SK-N-SH (cell line): Measurements from ENCODE around the gene TBX15. TPM values are rescaled to one million over a fixed set of nuclear protein-coding genes. Genes with fewer than 3 reads are reported as not detected.

Experiments used
- CTCF ChIA-PET: fragments of 300-600, 350-600 bp; formaldehyde crosslinking; extraction: SDS; loops from one replicate; lab custom pipeline; 2021; lab: Yijun Ruan, JAX
- POLR2A ChIA-PET: fragments of 350-600 bp; sonication (Branson Sonifier 250); formaldehyde crosslinking; extraction: SDS; loops from one replicate; lab custom pipeline; 2020; ENCODE audit warnings: antibody characterized with exemption, inconsistent platforms; lab: Yijun Ruan, JAX
- DNase-seq: peaks from one replicate; pipeline ENCODE4 v3.0.0; 2012
- H2AFZ ChIP-seq: fragments of 200-600 bp; sonication (generic); 2 replicates; pipeline ENCODE4 v1.8.1; 2016; ENCODE audit warnings: antibody characterized with exemption, mild to moderate bottlenecking, low read depth
- H3F3A ChIP-seq: fragments of 200-600 bp; sonication (generic); replicated peaks from 2 replicates; pipeline ENCODE3; 2016; ENCODE audit warnings: antibody characterized with exemption, mild to moderate bottlenecking; ENCODE audit not compliant: insufficient read depth
- H3K27ac ChIP-seq, 2 experiments: fragments of 200-500 bp in 1 of 2; fragments of 200-600 bp in 1 of 2; sonication (Bioruptor generic) in 1 of 2; sonication (generic), shearing (Covaris generic) in 1 of 2; 2 replicates each; pipeline versions ENCODE4 v1.5.1 to v1.6.1; 2014 to 2016; ENCODE audit warnings: low read depth in 2 of 2, inconsistent platforms in 1 of 2, low read length in 1 of 2, mild to moderate bottlenecking in 1 of 2, mixed read lengths in 1 of 2
- H3K27me3 ChIP-seq: fragments of 200-600 bp; sonication (generic), shearing (Covaris generic); 2 replicates; pipeline ENCODE4 v1.6.1; 2016; ENCODE audit warnings: mixed run types; ENCODE audit not compliant: insufficient read depth
- H3K36me3 ChIP-seq, 2 experiments: fragments of 200-500 bp in 1 of 2; fragments of 200-600 bp in 1 of 2; sonication (Bioruptor generic) in 1 of 2; sonication (generic) in 1 of 2; replicated peaks in 1 of 2; 2 replicates each; pipeline versions ENCODE3 to v1.5.1; 2014 to 2016; ENCODE audit warnings: low read length in 1 of 2, mild to moderate bottlenecking in 1 of 2; ENCODE audit not compliant: insufficient read depth in 2 of 2, control insufficient read depth in 1 of 2
- H3K4me1 ChIP-seq, 2 experiments: fragments of 200-500 bp in 1 of 2; fragments of 200-600 bp in 1 of 2; sonication (Bioruptor generic) in 1 of 2; sonication (generic), shearing (Covaris generic) in 1 of 2; 2 replicates each; pipeline versions ENCODE4 v1.5.1 to v1.6.1; 2014 to 2016; ENCODE audit warnings: low read depth in 1 of 2, low read length in 1 of 2, mixed run types in 1 of 2; ENCODE audit not compliant: insufficient read depth in 2 of 2, control insufficient read depth in 1 of 2
- H3K4me2 ChIP-seq: fragments of 200-600 bp; sonication (generic), shearing (Covaris generic); 2 replicates; pipeline ENCODE4 v1.6.1; 2017; ENCODE audit warnings: mixed run types
- H3K4me3 ChIP-seq, 2 experiments: fragments of 200-500 bp in 1 of 2; fragments of 200-600 bp in 1 of 2; sonication (Bioruptor generic) in 1 of 2; sonication (generic), shearing (Covaris generic) in 1 of 2; 2 replicates each; pipeline versions ENCODE4 v1.5.1 to v1.8.1; 2014 to 2016; ENCODE audit warnings: low read depth in 2 of 2, inconsistent platforms in 1 of 2, low read length in 1 of 2, mild to moderate bottlenecking in 1 of 2, mixed read lengths in 1 of 2, moderate library complexity in 1 of 2
- H3K79me2 ChIP-seq: fragments of 200-600 bp; sonication (generic); 2 replicates; pipeline ENCODE4 v1.8.1; 2017; ENCODE audit warnings: mild to moderate bottlenecking; ENCODE audit not compliant: insufficient read depth
- H3K9ac ChIP-seq: fragments of 200-600 bp; sonication (generic); 2 replicates; pipeline ENCODE4 v1.6.1; 2017; ENCODE audit warnings: mixed run types
- H3K9me2 ChIP-seq: fragments of 200-600 bp; sonication (generic); 2 replicates; pipeline ENCODE4 v1.6.1; 2017; ENCODE audit warnings: mixed run types
- H3K9me3 ChIP-seq: fragments of 200-600 bp; sonication (generic); 2 replicates; pipeline ENCODE4 v1.6.1; 2017; ENCODE audit warnings: mixed run types, mild to moderate bottlenecking, moderate library complexity
- H4K20me1 ChIP-seq: fragments of 200-600 bp; sonication (generic); 2 replicates; pipeline ENCODE4 v1.6.1; 2017; ENCODE audit warnings: mild to moderate bottlenecking, mixed run types; ENCODE audit not compliant: insufficient read depth
- CHD2 ChIP-seq: fragments of 150-350 bp; IDR thresholded peaks from 2 replicates; pipeline ENCODE4 v1.6.1; 2018; ENCODE audit warnings: low read length; ENCODE audit not compliant: partially characterized antibody
- ELF1 ChIP-seq: IDR thresholded peaks from 2 replicates; pipeline ENCODE4 v1.4.0; 2012
- EP300 ChIP-seq, 2 experiments: IDR thresholded peaks; 2 replicates each; pipeline versions ENCODE4 v1.4.0 to v1.6.1; 2012; ENCODE audit warnings: borderline replicate concordance in 1 of 2, low read depth in 1 of 2, low read length in 1 of 2
- EZH2phosphoT487 ChIP-seq: fragments of 200-600 bp; sonication (generic); IDR thresholded peaks from 2 replicates; pipeline ENCODE4 v1.6.1; 2017; ENCODE audit warnings: low read depth, mixed run types, mild to moderate bottlenecking, antibody characterized with exemption, moderate library complexity, borderline replicate concordance
- FOXJ3 ChIP-seq: sonication (generic); formaldehyde crosslinking; IDR thresholded peaks from 2 replicates; pipeline ENCODE4 v1.5.1; 2020; ENCODE audit warnings: mild to moderate bottlenecking, missing genetic modification reagents
- FOXM1 ChIP-seq: IDR thresholded peaks from 2 replicates; pipeline ENCODE4 v1.4.0; 2012; ENCODE audit warnings: low read depth, mild to moderate bottlenecking
- GATA2 ChIP-seq: sonication (generic); formaldehyde crosslinking; IDR thresholded peaks from 2 replicates; pipeline ENCODE4 v1.5.0; 2020; ENCODE audit warnings: mild to moderate bottlenecking, missing genetic modification reagents
- JUND ChIP-seq: IDR thresholded peaks from 2 replicates; pipeline ENCODE4 v1.4.0; 2012
- MEF2A ChIP-seq: IDR thresholded peaks from 2 replicates; pipeline ENCODE4 v1.4.0; 2012; ENCODE audit warnings: low read depth, borderline replicate concordance
- MXI1 ChIP-seq: IDR thresholded peaks from 2 replicates; pipeline ENCODE4 v1.6.1; 2012; ENCODE audit warnings: mild to moderate bottlenecking, low read depth, low read length, improper control_type of control experiment
- NFIC ChIP-seq: IDR thresholded peaks from 2 replicates; pipeline ENCODE4 v1.4.0; 2012; ENCODE audit warnings: borderline replicate concordance
- NRF1 ChIP-seq: IDR thresholded peaks from 2 replicates; pipeline ENCODE4 v1.6.1; 2012; ENCODE audit warnings: low read depth, mild to moderate bottlenecking, low read length
- RAD21 ChIP-seq: IDR thresholded peaks from 2 replicates; pipeline ENCODE4 v1.6.1; 2012; ENCODE audit warnings: mild to moderate bottlenecking, low read length
- RCOR1 ChIP-seq: fragments of 150-350 bp; IDR thresholded peaks from 2 replicates; pipeline ENCODE4 v1.6.1; 2017; ENCODE audit warnings: antibody characterized with exemption, low read length
- RFX5 ChIP-seq: IDR thresholded peaks from 2 replicates; pipeline ENCODE4 v1.6.1; 2012; ENCODE audit warnings: mild to moderate bottlenecking, improper control_type of control experiment, low read length
- RXRA ChIP-seq: IDR thresholded peaks from 2 replicates; pipeline ENCODE4 v1.4.0; 2012; ENCODE audit warnings: low read depth, mild to moderate bottlenecking, borderline replicate concordance
- TEAD4 ChIP-seq: IDR thresholded peaks from 2 replicates; pipeline ENCODE4 v1.4.0; 2012; ENCODE audit warnings: mild to moderate bottlenecking, borderline replicate concordance; ENCODE audit not compliant: insufficient read depth
- WGBS: methylation state at CpG from one replicate; pipeline ENCODE4 v1.1.6; 2017; ENCODE audit warnings: low lambda C conversion rate; 5-methylcytosine and 5-hydroxymethylcytosine counted together
- polyA plus RNA-seq, 3 experiments: library from polyadenylated mRNA; depleted of rRNA; stranded (reverse); fragments of >200 nt; gene quantifications; 2 replicates each; pipeline ENCODE4 v1.2.3, GENCODE V29; 2012
- TF ChIP-seq, protein P1 (sequence below): IDR thresholded peaks from 2 replicates; pipeline ENCODE4 v1.6.1; 2012; ENCODE audit warnings: mild to moderate bottlenecking, low read depth, low read length, moderate library complexity
- TF ChIP-seq, protein P2 (sequence below): IDR thresholded peaks from 2 replicates; pipeline ENCODE4 v1.4.0; 2012; ENCODE audit warnings: low read depth, borderline replicate concordance
- TF ChIP-seq, protein P3 (sequence below): IDR thresholded peaks from 2 replicates; pipeline ENCODE4 v1.4.0; 2012; ENCODE audit warnings: low read depth, borderline replicate concordance
- TF ChIP-seq, protein P4 (sequence below): fragments of 150-350 bp; IDR thresholded peaks from 2 replicates; pipeline ENCODE4 v1.6.1; 2017; ENCODE audit warnings: antibody characterized with exemption, low read length, low read depth, borderline replicate concordance

Gene TBX15
- polyA plus RNA-seq, 1 of the 3 experiments (the other 2 are of a cell fraction): 0.02 TPM

DNA sequence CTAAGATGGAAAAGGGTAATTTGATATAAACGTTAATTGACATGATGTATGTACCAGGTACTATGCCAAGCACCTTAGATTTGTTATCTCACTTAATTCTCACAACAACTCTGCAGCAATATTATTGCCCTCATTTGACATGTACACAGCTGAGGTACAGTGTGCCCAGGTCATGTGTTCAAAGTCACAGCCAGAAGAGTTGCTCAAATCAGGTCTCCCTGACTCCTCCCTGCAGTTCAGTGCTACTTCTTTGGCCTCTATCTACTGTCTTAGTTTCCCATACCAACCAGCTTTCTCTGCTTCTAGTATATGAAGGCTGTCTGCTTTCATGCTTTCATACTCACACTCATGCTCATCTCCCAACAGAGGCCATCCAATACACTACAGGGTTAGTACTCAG is 15.1 kb downstream of the TBX15 start:
- DNase-seq: no peak
- WGBS: 0% methylated on average over 1 of the region's 1 CpG
- POLR2A ChIA-PET: no interaction called here
- no peaks in the 10 kb centered on the region for H3K9me3 ChIP-seq
- H3K27ac ChIP-seq: no peak overlapping the region
- H3K4me2 ChIP-seq: no peak overlapping the region
- H3F3A ChIP-seq: no peaks in the 10 kb centered on the region
- H3K27me3 ChIP-seq: peaks cover 51% of the 10 kb centered on the region
- H4K20me1 ChIP-seq: no peaks in the 10 kb centered on the region
- no peaks in the 10 kb centered on the region for H3K4me1 ChIP-seq
- no peaks in the 10 kb centered on the region for H3K9me2 ChIP-seq
- no peaks in the 10 kb centered on the region for H3K79me2 ChIP-seq
- TF ChIP-seq, protein P1, sequence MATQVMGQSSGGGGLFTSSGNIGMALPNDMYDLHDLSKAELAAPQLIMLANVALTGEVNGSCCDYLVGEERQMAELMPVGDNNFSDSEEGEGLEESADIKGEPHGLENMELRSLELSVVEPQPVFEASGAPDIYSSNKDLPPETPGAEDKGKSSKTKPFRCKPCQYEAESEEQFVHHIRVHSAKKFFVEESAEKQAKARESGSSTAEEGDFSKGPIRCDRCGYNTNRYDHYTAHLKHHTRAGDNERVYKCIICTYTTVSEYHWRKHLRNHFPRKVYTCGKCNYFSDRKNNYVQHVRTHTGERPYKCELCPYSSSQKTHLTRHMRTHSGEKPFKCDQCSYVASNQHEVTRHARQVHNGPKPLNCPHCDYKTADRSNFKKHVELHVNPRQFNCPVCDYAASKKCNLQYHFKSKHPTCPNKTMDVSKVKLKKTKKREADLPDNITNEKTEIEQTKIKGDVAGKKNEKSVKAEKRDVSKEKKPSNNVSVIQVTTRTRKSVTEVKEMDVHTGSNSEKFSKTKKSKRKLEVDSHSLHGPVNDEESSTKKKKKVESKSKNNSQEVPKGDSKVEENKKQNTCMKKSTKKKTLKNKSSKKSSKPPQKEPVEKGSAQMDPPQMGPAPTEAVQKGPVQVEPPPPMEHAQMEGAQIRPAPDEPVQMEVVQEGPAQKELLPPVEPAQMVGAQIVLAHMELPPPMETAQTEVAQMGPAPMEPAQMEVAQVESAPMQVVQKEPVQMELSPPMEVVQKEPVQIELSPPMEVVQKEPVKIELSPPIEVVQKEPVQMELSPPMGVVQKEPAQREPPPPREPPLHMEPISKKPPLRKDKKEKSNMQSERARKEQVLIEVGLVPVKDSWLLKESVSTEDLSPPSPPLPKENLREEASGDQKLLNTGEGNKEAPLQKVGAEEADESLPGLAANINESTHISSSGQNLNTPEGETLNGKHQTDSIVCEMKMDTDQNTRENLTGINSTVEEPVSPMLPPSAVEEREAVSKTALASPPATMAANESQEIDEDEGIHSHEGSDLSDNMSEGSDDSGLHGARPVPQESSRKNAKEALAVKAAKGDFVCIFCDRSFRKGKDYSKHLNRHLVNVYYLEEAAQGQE: no peak
- TF ChIP-seq, protein P2, sequence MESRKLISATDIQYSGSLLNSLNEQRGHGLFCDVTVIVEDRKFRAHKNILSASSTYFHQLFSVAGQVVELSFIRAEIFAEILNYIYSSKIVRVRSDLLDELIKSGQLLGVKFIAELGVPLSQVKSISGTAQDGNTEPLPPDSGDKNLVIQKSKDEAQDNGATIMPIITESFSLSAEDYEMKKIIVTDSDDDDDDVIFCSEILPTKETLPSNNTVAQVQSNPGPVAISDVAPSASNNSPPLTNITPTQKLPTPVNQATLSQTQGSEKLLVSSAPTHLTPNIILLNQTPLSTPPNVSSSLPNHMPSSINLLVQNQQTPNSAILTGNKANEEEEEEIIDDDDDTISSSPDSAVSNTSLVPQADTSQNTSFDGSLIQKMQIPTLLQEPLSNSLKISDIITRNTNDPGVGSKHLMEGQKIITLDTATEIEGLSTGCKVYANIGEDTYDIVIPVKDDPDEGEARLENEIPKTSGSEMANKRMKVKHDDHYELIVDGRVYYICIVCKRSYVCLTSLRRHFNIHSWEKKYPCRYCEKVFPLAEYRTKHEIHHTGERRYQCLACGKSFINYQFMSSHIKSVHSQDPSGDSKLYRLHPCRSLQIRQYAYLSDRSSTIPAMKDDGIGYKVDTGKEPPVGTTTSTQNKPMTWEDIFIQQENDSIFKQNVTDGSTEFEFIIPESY: no peak
- no peak for TF ChIP-seq CHD2
- no peak for TF ChIP-seq JUND
- no peak for TF ChIP-seq FOXM1
- TF ChIP-seq MEF2A: no peak
- no peak for TF ChIP-seq MXI1
- no peak for TF ChIP-seq NRF1
- no peak for TF ChIP-seq GATA2 (CRISPR knock-in tag)
- no peak for TF ChIP-seq EP300 (IDR thresholded peaks at IDR 0.05; ENCODE audit: borderline replicate concordance in 1 of 2, low read depth in 1 of 2, low read length in 1 of 2)
- TF ChIP-seq, all 33 proteins: peak for 0
- H3K36me3 ChIP-seq: no peaks in the 10 kb centered on the region
- no peak overlapping the region for H3K9ac ChIP-seq
- CTCF ChIA-PET: interaction anchor here (1.2 kb wide), 1 partner anchor 16 kb away, joined by 3 read pairs; no protein-coding TSS in a partner anchor
- no peak overlapping the region for H3K4me3 ChIP-seq
- no peak overlapping the region for H2AFZ ChIP-seq

DNA sequence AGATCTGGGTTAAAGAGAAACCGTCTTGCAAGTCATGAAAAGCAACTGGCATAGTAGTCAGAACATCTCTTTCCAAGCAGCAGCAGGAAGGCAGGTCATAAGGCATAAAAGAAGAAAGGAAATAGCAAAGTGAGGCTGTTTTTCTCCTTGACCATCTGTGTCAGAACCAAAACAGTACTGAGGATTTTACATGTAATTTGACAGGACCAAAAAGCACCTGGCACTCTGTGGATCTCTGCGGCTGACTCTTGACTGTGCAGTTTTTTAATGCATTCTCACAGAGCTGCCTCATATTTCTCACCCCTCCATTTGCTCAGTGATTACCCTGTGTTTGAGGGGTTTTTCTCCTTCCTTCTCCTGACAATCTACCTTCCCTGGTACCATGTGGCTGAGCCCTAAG is 17.7 kb downstream of the TBX15 start:
- Histone ChIP-seq H3K79me2 (no peaks in the 10 kb centered on the region), H3K4me2 (no peak overlapping the region), H3K4me3 (no peak overlapping the region), H4K20me1 (no peaks in the 10 kb centered on the region), H3K4me1 (no peaks in the 10 kb centered on the region), H3K27ac (no peak overlapping the region), H3K36me3 (no peaks in the 10 kb centered on the region), H3K27me3 (peaks cover 27% of the 10 kb centered on the region), H3K9me3 (no peaks in the 10 kb centered on the region), H2AFZ (no peak overlapping the region), H3F3A (no peaks in the 10 kb centered on the region), H3K9ac (no peak overlapping the region), H3K9me2 (no peaks in the 10 kb centered on the region)
- ChIA-PET POLR2A (no interaction called here), CTCF (no interaction called here)
- no peak for DNase-seq
- 3% methylated on average over 2 of the region's 2 CpGs for WGBS
- TF ChIP-seq, protein P3, sequence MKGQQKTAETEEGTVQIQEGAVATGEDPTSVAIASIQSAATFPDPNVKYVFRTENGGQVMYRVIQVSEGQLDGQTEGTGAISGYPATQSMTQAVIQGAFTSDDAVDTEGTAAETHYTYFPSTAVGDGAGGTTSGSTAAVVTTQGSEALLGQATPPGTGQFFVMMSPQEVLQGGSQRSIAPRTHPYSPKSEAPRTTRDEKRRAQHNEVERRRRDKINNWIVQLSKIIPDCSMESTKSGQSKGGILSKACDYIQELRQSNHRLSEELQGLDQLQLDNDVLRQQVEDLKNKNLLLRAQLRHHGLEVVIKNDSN: no peak
- no peak for TF ChIP-seq RXRA
- no peak for TF ChIP-seq ELF1
- no peak for TF ChIP-seq TEAD4
- no peak for TF ChIP-seq RFX5
- no peak for TF ChIP-seq EP300 (IDR thresholded peaks at IDR 0.05; ENCODE audit: borderline replicate concordance in 1 of 2, low read depth in 1 of 2, low read length in 1 of 2)
- no peak for TF ChIP-seq RAD21
- TF ChIP-seq CHD2: no peak
- TF ChIP-seq EZH2phosphoT487: no peak
- TF ChIP-seq FOXJ3 (CRISPR knock-in tag): no peak
- no peak for TF ChIP-seq FOXM1
- TF ChIP-seq NFIC: no peak
- TF ChIP-seq JUND: no peak
- TF ChIP-seq, protein P4, sequence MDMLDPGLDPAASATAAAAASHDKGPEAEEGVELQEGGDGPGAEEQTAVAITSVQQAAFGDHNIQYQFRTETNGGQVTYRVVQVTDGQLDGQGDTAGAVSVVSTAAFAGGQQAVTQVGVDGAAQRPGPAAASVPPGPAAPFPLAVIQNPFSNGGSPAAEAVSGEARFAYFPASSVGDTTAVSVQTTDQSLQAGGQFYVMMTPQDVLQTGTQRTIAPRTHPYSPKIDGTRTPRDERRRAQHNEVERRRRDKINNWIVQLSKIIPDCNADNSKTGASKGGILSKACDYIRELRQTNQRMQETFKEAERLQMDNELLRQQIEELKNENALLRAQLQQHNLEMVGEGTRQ: no peak
- no peak for TF ChIP-seq RCOR1
